Measurements from ENCODE around the gene ACVR1C. TPM values are rescaled to one million over a fixed set of nuclear protein-coding genes. Genes with fewer than 3 reads are reported as not detected.
"Not testable (repeated sequence)": the region's sequence is repeated elsewhere in the genome, so short reads cannot be mapped to it uniquely, and the experiment has no call there.

ACVR1C gene
- total and polyA plus RNA-seq, 11 donors = 0.08 to 7.3 (median 0.20) TPM

DNA sequence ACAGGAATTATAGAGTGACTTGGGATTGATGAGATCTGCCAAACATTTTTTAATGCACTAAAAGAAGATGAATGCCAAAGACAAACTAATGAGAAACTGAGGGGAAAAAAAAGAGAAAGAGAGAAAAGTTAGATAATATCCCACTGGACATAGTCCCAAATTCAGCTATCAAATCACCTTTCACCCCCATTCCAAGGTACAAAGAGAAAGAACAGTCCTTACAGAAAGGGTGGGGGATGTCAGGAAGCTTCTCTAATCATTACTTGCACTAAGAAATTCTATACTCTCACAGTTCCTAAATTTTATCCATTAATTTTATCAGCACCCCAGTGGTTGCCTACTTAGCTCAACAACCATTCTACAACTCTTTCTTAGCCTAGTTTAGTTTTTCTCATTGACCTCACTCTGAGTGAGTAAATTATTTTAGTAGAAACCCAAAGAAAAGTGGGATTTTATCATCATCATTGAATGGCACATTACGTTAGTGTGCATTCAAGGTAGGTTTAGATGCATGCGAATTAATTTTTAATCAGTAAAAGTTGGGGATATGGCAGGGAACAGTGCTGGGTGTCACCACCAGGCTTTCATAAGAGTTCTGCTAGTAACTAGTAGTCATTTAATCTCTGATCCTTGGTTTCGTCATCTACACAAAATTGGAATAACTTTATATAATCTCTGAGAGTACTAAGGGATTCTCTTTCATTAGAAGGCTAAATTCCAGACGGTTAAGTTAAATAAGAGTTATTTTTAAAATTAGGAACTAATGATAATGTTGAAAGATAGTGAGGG, 99.5 kb downstream of the ACVR1C start:
- no peaks in the 10 kb centered on the region for H3K27me3 ChIP-seq
- H3K36me3 ChIP-seq = no peaks in the 10 kb centered on the region
- intact Hi-C loops (cut with DNase I) = no loop called here
- no peaks in the 10 kb centered on the region for H3K4me1 ChIP-seq
- DNase-seq = no peak
- no peak overlapping the region for H3K27ac ChIP-seq
- 88 to 90% (median 89%) methylated on average over 4 of the region's 4 CpGs for WGBS, 4 donors
- TF ChIP-seq CTCF (IDR thresholded peaks at IDR 0.05) (no peak), POLR2A (IDR thresholded peaks at IDR 0.05) (no peak)
- no peak for ATAC-seq
- H3K4me3 ChIP-seq = no peak overlapping the region
- no peaks in the 10 kb centered on the region for H3K9me3 ChIP-seq

GRCh38 chr2:157526070-157526469, 102.6 kb downstream of the ACVR1C start:
- 91 to 96% (median 92%) methylated on average over 2 of the region's 2 CpGs for WGBS, 4 donors
- H3K4me1 ChIP-seq = no peaks in the 10 kb centered on the region
- no peaks in the 10 kb centered on the region for H3K9me3 ChIP-seq
- ATAC-seq (no peak), DNase-seq (no peak)
- H3K4me3 ChIP-seq = no peak overlapping the region
- H3K36me3 ChIP-seq = no peaks in the 10 kb centered on the region
- TF ChIP-seq CTCF (IDR thresholded peaks at IDR 0.05) (no peak), POLR2A (IDR thresholded peaks at IDR 0.05) (no peak)
- H3K27me3 ChIP-seq = no peaks in the 10 kb centered on the region
- H3K27ac ChIP-seq = no peak overlapping the region
- intact Hi-C loops (cut with DNase I) = no loop called here

DNA sequence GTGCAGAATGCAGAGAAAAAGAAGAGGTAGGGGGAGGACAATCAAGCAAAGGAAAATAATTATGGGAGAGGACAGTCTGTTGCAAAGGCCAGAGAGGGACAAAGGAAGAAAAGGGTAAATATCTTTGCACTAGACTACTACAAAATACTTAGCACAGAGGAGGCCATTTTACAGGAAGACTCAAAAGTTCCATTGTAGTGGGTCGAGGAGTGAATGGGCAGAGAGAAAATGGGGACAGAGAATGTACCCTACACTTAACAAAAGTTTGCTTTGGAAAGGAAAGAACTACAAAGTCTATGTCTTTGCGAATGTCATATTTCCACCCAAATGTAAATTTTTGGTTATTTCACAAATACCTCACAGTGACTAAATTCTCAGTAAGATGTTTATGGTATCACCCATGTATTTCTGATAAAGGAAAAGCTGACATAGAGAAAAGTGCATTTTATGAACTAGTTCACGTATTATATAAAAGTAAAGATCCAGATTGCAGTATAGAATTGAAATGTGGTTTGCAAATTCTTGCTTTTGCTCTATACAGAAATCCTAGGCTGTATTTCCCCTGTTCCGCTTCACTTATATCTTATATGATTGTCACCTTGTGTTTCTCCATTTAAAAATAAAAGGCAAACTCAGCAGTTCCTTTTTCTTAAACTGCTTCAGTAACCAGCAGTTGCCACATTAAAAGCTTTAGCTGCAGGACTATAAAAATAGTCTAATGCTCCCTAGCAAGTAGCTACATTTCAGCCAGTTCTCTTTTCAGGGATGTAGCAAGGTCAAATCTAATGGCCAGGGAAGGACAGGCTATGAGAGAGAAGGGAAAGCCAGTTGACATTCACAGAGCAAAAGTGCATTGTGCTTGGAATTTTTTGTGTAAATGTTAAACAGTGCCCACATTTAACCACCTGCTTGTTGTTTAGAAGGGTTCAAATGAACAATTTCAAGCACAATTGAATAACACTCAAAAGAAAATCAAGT, 105.1 kb downstream of the ACVR1C start:
- no peaks in the 10 kb centered on the region for H3K4me1 ChIP-seq
- 86 to 93% (median 90%) methylated on average over 4 of the region's 4 CpGs for WGBS, 4 donors
- no peaks in the 10 kb centered on the region for H3K27me3 ChIP-seq
- H3K27ac ChIP-seq = no peak overlapping the region
- TF ChIP-seq POLR2A (IDR thresholded peaks at IDR 0.05) (no peak), CTCF (IDR thresholded peaks at IDR 0.05) (no peak)
- H3K4me3 ChIP-seq = no peak overlapping the region
- no peaks in the 10 kb centered on the region for H3K36me3 ChIP-seq
- ATAC-seq (no peak), DNase-seq (no peak)
- H3K9me3 ChIP-seq = no peaks in the 10 kb centered on the region
- intact Hi-C loops (cut with DNase I) = no loop called here

DNA sequence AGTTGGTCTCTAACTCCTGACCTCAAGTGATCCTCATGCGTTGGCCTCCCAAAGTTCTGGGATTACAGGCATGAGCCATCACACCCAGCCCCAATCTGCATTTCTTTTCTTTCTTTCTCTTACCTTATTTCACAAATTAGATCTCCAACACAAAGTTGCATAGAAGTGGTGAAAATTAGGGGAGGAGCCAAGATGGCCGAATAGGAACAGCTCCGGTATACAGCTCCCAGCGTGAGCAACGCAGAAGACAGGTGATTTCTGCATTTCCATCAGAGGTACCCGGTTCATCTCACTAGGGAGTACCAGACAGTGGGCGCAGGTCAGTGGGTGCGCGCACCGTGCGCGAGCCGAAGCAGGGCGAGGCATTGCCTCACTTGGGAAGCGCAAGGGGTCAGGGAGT, 113.7 kb downstream of the ACVR1C start:
- ATAC-seq; H3K4me3 ChIP-seq; H3K27ac ChIP-seq; H3K27me3 ChIP-seq; H3K9me3 ChIP-seq; H3K36me3 ChIP-seq; intact Hi-C loops (cut with DNase I); DNase-seq; H3K4me1 ChIP-seq: not testable (repeated sequence)
- 90 to 96% (median 94%) methylated on average over 11 to 15 of the region's 15 CpGs for WGBS, 4 donors
